ENCODE measurements around the gene ATP2C2. TPM values are rescaled to one million over a fixed set of nuclear protein-coding genes. Genes with fewer than 3 reads are reported as not detected.

ATP2C2 gene
- total RNA-seq, 2 experiments from 2014 or later: not detected

DNA sequence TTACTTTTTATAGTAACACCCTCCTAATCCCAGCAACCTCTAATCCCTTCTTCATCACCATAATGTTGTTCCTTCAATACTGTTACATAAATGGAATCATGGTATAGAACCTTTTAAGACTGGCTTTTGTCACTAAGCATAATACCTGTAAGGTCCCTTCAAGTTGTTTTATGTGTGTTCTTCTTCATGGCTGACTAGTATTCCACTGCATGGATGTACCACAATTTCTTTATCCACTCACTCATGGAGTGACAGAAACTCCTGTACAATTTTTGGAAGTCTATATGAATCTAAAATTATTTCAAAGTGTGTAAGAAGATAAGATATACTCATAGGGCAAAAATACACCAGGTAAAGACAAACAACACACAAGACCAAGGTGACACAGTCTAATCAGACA is 99.4 kb downstream of the ATP2C2 start:
- CTCF ChIA-PET: no interaction called here
- peaks cover 14 to 15% of the 10 kb centered on the region in 2 experiments for H3K9me3 ChIP-seq (ENCODE audit: control insufficient read depth in 1 of 2, insufficient read depth in 1 of 2, low read length in 2 of 2)
- Mint-ChIP-seq H3K4me1 (ENCODE audit: low read depth) (no peaks in the 10 kb centered on the region), H3K36me3 (ENCODE audit: low read depth) (peaks cover 49% of the 10 kb centered on the region), H3K9me3 (peaks cover 12% of the 10 kb centered on the region), H3K27ac (no peak overlapping the region), H3K27me3 (no peaks in the 10 kb centered on the region), H3K4me3 (no peak overlapping the region)
- intact Hi-C loops (cut with DNase I, micrococcal nuclease): no loop called here
- H3K36me3 ChIP-seq (ENCODE audit: insufficient read depth, low read length): peaks cover 10% of the 10 kb centered on the region
- POLR2A ChIA-PET: no interaction called here
- H3K27ac ChIP-seq (ENCODE audit: low read depth in 1 of 2, low read length in 2 of 2): no peak overlapping the region
- TF ChIP-seq, protein P1, sequence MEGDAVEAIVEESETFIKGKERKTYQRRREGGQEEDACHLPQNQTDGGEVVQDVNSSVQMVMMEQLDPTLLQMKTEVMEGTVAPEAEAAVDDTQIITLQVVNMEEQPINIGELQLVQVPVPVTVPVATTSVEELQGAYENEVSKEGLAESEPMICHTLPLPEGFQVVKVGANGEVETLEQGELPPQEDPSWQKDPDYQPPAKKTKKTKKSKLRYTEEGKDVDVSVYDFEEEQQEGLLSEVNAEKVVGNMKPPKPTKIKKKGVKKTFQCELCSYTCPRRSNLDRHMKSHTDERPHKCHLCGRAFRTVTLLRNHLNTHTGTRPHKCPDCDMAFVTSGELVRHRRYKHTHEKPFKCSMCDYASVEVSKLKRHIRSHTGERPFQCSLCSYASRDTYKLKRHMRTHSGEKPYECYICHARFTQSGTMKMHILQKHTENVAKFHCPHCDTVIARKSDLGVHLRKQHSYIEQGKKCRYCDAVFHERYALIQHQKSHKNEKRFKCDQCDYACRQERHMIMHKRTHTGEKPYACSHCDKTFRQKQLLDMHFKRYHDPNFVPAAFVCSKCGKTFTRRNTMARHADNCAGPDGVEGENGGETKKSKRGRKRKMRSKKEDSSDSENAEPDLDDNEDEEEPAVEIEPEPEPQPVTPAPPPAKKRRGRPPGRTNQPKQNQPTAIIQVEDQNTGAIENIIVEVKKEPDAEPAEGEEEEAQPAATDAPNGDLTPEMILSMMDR (IDR thresholded peaks at IDR 0.05): no peak
- DNase-seq (no peak), ATAC-seq (ENCODE audit: poor library complexity) (no peak)
- H3K27me3 ChIP-seq (ENCODE audit: control insufficient read depth in 1 of 2, insufficient read depth in 2 of 2, low read length in 2 of 2): no peaks in the 10 kb centered on the region
- H3K4me3 ChIP-seq (ENCODE audit: low read length): no peak overlapping the region
- no peaks in the 10 kb centered on the region for H3K4me1 ChIP-seq (ENCODE audit: insufficient read depth, low read length)

GRCh38 chr16:84471316-84471715 is 103.0 kb downstream of the ATP2C2 start:
- H3K36me3 ChIP-seq (ENCODE audit: insufficient read depth, low read length): peaks cover 7% of the 10 kb centered on the region
- no peak overlapping the region for H3K4me3 ChIP-seq (ENCODE audit: low read length)
- no peaks in the 10 kb centered on the region for H3K4me1 ChIP-seq (ENCODE audit: insufficient read depth, low read length)
- H3K27ac ChIP-seq (ENCODE audit: low read depth in 1 of 2, low read length in 2 of 2): no peak overlapping the region
- CTCF ChIA-PET: no interaction called here
- TF ChIP-seq, protein P1 (IDR thresholded peaks at IDR 0.05): no peak
- Mint-ChIP-seq H3K27me3 (no peaks in the 10 kb centered on the region), H3K9me3 (peaks cover 11% of the 10 kb centered on the region), H3K36me3 (ENCODE audit: low read depth) (peaks cover 39% of the 10 kb centered on the region), H3K4me3 (no peak overlapping the region), H3K4me1 (ENCODE audit: low read depth) (no peaks in the 10 kb centered on the region), H3K27ac (no peak overlapping the region)
- no peaks in the 10 kb centered on the region for H3K27me3 ChIP-seq (ENCODE audit: control insufficient read depth in 1 of 2, insufficient read depth in 2 of 2, low read length in 2 of 2)
- DNase-seq: no peak
- H3K9me3 ChIP-seq (ENCODE audit: control insufficient read depth in 1 of 2, insufficient read depth in 1 of 2, low read length in 2 of 2): peaks cover 14 to 15% of the 10 kb centered on the region in 2 experiments
- no peak for ATAC-seq (ENCODE audit: poor library complexity)
- POLR2A ChIA-PET: no interaction called here
- intact Hi-C loops (cut with DNase I, micrococcal nuclease): no loop called here

DNA sequence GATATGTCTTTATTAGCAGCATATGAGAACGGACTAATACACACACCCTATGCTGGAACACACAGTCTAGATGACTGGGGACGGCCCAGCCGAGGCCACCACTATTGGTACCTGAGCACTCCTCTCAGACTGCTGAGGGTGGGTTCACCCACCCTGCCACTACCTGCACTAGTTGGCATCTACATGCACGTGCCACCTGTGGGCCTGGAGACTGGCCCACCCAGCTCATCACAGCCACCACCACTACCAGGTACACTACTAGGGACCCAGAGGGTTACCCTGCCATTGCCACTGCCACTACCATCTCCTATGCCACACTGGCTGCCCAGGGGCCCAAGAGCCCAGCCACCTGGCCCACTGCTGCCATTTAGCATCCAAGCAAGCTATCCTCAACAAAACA is 103.6 kb downstream of the ATP2C2 start:
- Histone ChIP-seq H3K27me3 (ENCODE audit: control insufficient read depth in 1 of 2, insufficient read depth in 2 of 2, low read length in 2 of 2) (no peaks in the 10 kb centered on the region), H3K4me3 (ENCODE audit: low read length) (no peak overlapping the region), H3K36me3 (ENCODE audit: insufficient read depth, low read length) (peaks cover 7% of the 10 kb centered on the region), H3K9me3 (ENCODE audit: control insufficient read depth in 1 of 2, insufficient read depth in 1 of 2, low read length in 2 of 2) (peaks cover 14 to 15% of the 10 kb centered on the region in 2 experiments), H3K27ac (ENCODE audit: low read depth in 1 of 2, low read length in 2 of 2) (no peak overlapping the region), H3K4me1 (ENCODE audit: insufficient read depth, low read length) (no peaks in the 10 kb centered on the region)
- intact Hi-C loops (cut with DNase I, micrococcal nuclease): no loop called here
- ChIA-PET CTCF (no interaction called here), POLR2A (no interaction called here)
- no peak overlapping the region for H3K4me3 Mint-ChIP-seq
- ATAC-seq (ENCODE audit: poor library complexity) (no peak), DNase-seq (no peak)
- H3K27ac Mint-ChIP-seq: no peak overlapping the region
- H3K4me1 Mint-ChIP-seq (ENCODE audit: low read depth): no peaks in the 10 kb centered on the region
- no peaks in the 10 kb centered on the region for H3K27me3 Mint-ChIP-seq
- TF ChIP-seq, protein P1 (IDR thresholded peaks at IDR 0.05): no peak
- H3K9me3 Mint-ChIP-seq: peaks cover 8% of the 10 kb centered on the region
- H3K36me3 Mint-ChIP-seq (ENCODE audit: low read depth): peaks cover 32% of the 10 kb centered on the region

All from CD4-positive, alpha-beta T cell (primary cell).